HG03280 (cell line): ENCODE results near the gene CREBBP.

Experiments used
- ATAC-seq: cut with Tn5 transposase; IDR thresholded peaks from one replicate; pipeline ENCODE4 v1.9.1; 2021; ENCODE audit warnings: mild to moderate bottlenecking, moderate library complexity; ENCODE audit not compliant: unreplicated experiment

Gene CREBBP

GRCh38 chr16:3690470-3690928 lies 190.0 kb downstream of the CREBBP start:
- peak; percentile 58 for ATAC-seq

- no peak for ATAC-seq
Observed at GRCh38 chr16:3689731-3690130, 190.8 kb downstream of the CREBBP start.

- ATAC-seq, result no peak
Observed at GRCh38 chr16:3687792-3688191, 192.7 kb downstream of the CREBBP start.

GRCh38 chr16:3687021-3687420 lies 193.5 kb downstream of the CREBBP start:
- ATAC-seq, result no peak

- ATAC-seq, result no peak
Observed at GRCh38 chr16:3681206-3681605, 199.3 kb downstream of the CREBBP start.

GRCh38 chr16:3677994-3678393 lies 202.5 kb downstream of the CREBBP start:
- no peak for ATAC-seq

- ATAC-seq, result no peak
Observed at GRCh38 chr16:3675601-3676130, 204.8 kb downstream of the CREBBP start.
